ENCODE measurements around the gene SDK2.

Gene SDK2

GRCh38 chr17:73648974-73649373, 4.7 kb upstream of the SDK2 start:
- DNase-seq (ENCODE audit: low read depth in 1 of 2, low spot score in 1 of 2) = no peak
- no peak for TF ChIP-seq JUND (IDR thresholded peaks at IDR 0.05; ENCODE audit: low read depth)
- in situ Hi-C loops (cut with HindIII; ENCODE audit: low pct_unique_long_range_greater_than_20kb, low sequenced_read_pairs) = no loop called here

GRCh38 chr17:73648543-73648820, 4.2 kb upstream of the SDK2 start:
- in situ Hi-C loops (cut with HindIII; ENCODE audit: low pct_unique_long_range_greater_than_20kb, low sequenced_read_pairs) = no loop called here
- TF ChIP-seq JUND (IDR thresholded peaks at IDR 0.05; ENCODE audit: low read depth) = no peak
- no peak for DNase-seq (ENCODE audit: low read depth in 1 of 2, low spot score in 1 of 2)

DNA sequence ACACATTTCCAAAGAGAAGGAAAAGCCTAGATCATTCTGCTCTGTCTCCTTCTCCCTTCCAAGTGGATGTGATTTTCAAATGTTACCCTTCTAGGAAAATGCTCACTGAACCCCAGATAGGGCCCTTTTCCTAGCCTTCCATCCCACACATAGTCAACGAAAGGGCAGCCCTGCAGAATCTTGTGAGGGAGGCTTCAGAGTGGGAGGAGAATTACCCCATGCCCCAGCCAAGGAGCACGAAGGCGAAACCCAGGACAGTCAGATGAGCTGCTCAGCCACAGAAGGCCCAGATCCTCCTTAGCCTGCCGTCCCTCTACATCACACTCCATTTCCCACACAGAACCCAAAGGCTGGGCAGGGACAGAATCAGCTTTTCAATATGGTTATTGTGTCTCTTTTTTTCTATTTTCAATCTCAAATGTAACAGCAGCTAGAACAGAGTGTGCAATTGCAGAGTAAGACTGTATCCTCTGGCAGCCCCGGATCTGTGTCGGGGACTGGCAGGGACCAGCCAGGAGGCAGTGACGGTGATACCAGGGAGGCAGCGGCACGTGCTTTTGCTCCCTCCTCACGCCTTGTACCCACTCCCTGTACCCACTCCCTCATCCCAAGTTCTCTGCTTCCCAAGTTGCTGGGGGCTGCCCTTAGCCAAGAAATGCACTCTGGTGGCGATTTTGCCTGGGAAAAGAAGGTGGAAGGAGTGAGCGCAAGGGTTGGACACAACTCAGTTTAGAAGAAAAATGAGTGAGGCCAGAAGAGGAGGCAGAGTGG, 3.7 kb upstream of the SDK2 start:
- TF ChIP-seq JUND (IDR thresholded peaks at IDR 0.05; ENCODE audit: low read depth) = no peak
- in situ Hi-C loops (cut with HindIII; ENCODE audit: low pct_unique_long_range_greater_than_20kb, low sequenced_read_pairs) = no loop called here
- DNase-seq (ENCODE audit: low read depth in 1 of 2, low spot score in 1 of 2) = no peak

DNA sequence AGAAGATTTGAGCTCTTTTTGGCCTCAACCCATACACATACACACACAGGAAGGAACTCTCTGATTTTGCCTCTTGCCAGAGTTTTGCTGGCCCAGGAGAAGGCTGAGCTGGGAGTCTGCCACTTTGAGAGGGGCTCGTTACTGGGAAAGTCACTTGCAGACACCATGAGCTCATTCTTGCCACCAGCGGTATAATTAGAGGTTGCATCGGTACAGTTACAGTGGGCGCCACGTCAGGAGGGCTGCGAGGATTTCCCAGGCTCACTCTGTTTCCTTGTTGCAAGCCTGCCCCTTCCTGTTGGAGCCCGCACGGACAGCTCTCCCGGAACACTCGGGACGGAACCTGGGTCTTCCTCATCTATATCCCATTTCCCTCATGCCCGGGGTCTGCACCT, 3.1 kb upstream of the SDK2 start:
- in situ Hi-C loops (cut with HindIII; ENCODE audit: low pct_unique_long_range_greater_than_20kb, low sequenced_read_pairs) = no loop called here
- TF ChIP-seq JUND (IDR thresholded peaks at IDR 0.05; ENCODE audit: low read depth) = no peak
- DNase-seq (ENCODE audit: low read depth in 1 of 2, low spot score in 1 of 2) = no peak

GRCh38 chr17:73646409-73647300, 2.4 kb upstream of the SDK2 start:
- DNase-seq (ENCODE audit: low read depth in 1 of 2, low spot score in 1 of 2) = peak in 1 of 2 experiments; percentile 29
- in situ Hi-C loops (cut with HindIII; ENCODE audit: low pct_unique_long_range_greater_than_20kb, low sequenced_read_pairs) = no loop called here
- no peak for TF ChIP-seq JUND (IDR thresholded peaks at IDR 0.05; ENCODE audit: low read depth)

DNA sequence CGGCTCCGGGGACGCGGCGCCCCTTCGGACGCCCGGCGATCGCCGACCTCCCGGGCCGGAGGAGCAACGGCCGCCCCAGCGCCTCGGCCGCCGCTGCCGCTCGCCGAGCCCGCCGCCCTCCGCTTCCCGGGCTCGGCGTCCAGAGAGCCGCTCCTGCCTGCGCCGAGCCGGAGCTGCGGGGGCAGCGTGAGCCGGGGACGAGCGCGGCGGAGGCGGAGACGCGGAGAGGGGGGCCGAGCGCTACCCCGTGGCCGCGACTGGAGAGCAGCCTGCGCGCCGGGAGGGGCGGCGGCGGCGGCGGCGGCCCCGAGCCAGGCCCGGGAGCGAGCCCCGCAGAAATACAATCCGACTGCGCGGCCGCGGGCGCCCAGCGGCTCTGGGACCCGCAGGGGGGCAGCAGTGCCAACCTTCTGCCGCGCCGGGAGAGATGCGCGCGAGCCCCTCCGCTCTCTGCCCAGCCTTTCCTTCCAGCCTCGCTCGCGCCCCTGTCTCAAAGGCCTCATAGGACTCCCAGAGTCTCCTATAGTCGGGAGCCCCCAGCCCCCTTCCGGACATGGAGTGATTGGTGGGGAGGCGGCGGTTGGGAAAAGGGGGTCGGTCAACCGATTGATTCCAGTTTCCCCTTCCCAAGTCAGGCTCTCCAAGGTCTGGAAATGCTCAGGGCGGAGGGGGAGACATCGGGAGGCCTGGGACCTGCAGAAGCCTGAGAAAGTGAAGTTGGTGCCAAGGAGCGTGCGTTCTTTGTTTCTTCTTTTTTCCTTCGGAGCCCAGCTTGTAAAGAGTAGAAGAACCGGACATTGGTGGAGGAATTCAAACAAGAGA, 1.0 kb upstream of the SDK2 start:
- no peak for TF ChIP-seq JUND (IDR thresholded peaks at IDR 0.05; ENCODE audit: low read depth)
- DNase-seq (ENCODE audit: low read depth in 1 of 2, low spot score in 1 of 2) = peak; percentile 59 to 70
- in situ Hi-C loops (cut with HindIII; ENCODE audit: low pct_unique_long_range_greater_than_20kb, low sequenced_read_pairs) = no loop called here

DNA sequence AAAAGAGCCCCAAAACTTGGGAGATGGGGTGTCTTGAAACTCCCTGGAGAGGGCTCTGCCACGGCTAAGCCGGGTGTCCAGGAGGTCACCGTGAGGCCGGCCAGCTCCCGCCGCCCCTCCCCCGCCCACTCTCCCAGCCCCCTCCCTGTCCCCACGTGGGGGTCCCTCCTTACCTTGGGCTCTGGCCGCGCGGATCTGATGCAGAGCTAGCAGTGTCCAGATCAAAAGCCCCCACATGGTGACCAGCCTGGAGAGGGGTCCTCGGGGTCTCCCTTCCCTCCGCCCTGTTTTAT, 447 bp downstream of the SDK2 start:
- in situ Hi-C loops (cut with HindIII; ENCODE audit: low pct_unique_long_range_greater_than_20kb, low sequenced_read_pairs) = no loop called here
- DNase-seq (ENCODE audit: low read depth in 1 of 2, low spot score in 1 of 2) = no peak
- TF ChIP-seq JUND (IDR thresholded peaks at IDR 0.05; ENCODE audit: low read depth) = no peak

DNA sequence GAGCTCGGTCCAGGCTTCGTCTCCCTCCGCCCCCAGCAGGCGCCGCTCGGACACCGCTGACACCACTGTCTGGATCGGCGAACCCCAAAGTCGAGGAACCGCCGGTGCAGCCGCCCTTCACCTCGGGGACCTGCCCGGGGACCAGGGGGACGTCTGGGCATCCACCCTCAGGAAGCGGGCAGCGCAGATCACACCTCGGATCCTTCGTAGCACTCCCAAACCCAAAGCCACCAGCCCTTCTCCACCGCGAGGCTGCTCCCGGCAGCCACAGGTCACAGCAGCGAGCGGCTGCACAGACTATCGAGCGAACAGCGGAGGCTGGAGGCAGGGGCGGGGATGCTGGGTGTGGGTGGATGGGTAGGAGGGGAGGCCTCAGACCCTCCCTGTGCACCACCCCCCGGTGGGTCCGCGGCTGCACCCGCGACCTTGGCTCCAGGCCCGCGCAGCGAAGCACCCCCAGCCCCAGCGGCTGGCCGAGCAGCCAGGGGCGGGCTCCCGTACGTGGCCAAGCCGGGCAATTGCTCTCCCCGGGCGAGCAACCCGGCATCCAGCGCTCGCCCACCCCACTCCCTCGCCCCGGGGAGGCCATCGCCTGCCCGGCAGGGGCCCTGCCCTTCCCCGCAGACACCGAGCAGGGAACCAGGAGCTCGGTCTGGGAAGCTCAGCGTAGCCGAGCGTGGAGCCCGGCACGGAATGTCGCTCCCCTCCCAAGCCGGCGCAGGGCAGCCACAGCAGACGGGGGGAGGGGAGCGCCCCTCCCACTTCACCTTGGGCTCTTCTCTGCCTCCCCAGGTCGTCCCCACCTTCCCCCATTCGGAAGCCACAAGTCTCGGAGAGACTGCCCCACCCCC, 1.0 kb downstream of the SDK2 start:
- peak; percentile 33 to 71 for DNase-seq (ENCODE audit: low read depth in 1 of 2, low spot score in 1 of 2)
- TF ChIP-seq JUND (IDR thresholded peaks at IDR 0.05; ENCODE audit: low read depth) = no peak
- in situ Hi-C loops (cut with HindIII; ENCODE audit: low pct_unique_long_range_greater_than_20kb, low sequenced_read_pairs) = no loop called here

DNA sequence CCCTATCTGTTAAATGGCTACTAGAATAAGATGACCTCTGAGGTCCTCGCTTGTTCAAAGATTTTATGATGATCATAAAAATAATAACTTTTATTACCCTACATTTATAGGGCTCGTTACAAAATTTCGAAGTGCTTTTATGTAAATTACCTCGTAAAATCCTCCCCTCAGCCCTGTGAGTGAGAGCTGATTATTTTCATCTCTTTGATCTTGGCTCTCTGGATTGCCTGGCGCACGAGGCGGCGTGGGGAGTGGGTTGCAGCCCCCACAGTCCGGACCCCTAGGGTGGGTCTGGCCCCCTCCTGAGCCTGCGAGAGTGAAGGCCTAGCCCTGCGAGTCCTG, 1.6 kb downstream of the SDK2 start:
- in situ Hi-C loops (cut with HindIII; ENCODE audit: low pct_unique_long_range_greater_than_20kb, low sequenced_read_pairs) = no loop called here
- no peak for DNase-seq (ENCODE audit: low read depth in 1 of 2, low spot score in 1 of 2)
- TF ChIP-seq JUND (IDR thresholded peaks at IDR 0.05; ENCODE audit: low read depth) = no peak

- in situ Hi-C loops (cut with HindIII; ENCODE audit: low pct_unique_long_range_greater_than_20kb, low sequenced_read_pairs) = no loop called here
- no peak for TF ChIP-seq JUND (IDR thresholded peaks at IDR 0.05; ENCODE audit: low read depth)
- DNase-seq (ENCODE audit: low read depth in 1 of 2, low spot score in 1 of 2) = no peak
Observed at GRCh38 chr17:73641826-73642600, 2.2 kb downstream of the SDK2 start.

- no peak for TF ChIP-seq JUND (IDR thresholded peaks at IDR 0.05; ENCODE audit: low read depth)
- no peak for DNase-seq (ENCODE audit: low read depth in 1 of 2, low spot score in 1 of 2)
- in situ Hi-C loops (cut with HindIII; ENCODE audit: low pct_unique_long_range_greater_than_20kb, low sequenced_read_pairs) = no loop called here
Observed at GRCh38 chr17:73640691-73641090, 3.6 kb downstream of the SDK2 start.
